ENCODE data around the gene IGFL1. TPM values are rescaled to one million over a fixed set of nuclear protein-coding genes. Genes with fewer than 3 reads are reported as not detected.

The IGFL1 gene
- 1.4 TPM in 1 of 2 replicates, not detected in the other for total RNA-seq

GRCh38 chr19:46229442-46229841, at the start of gene IGFL1:
TSS of gene IGFL1 (plus strand) at chr19:46229742. CDS start at chr19:46229775, 33 bp downstream.

Other genes with a start within 250 kb of the IGFL1 start
- gene CCDC61, start 234.3 kb upstream of the IGFL1 start, total RNA-seq, result 5.3 and 6.2 TPM in 2 replicates
- gene PGLYRP1, start 206.7 kb upstream of the IGFL1 start, total RNA-seq, result not detected in 2 replicates
- not detected in 2 replicates for gene IGFL4, start 188.7 kb upstream of the IGFL1 start, total RNA-seq
- not detected in 2 replicates for gene IGFL3, start 105.1 kb upstream of the IGFL1 start, total RNA-seq
- gene IGFL2, start 81.5 kb upstream of the IGFL1 start, total RNA-seq, result 0.48 and 0.85 TPM in 2 replicates
- 0.48 and 0.85 TPM in 2 replicates for gene HIF3A, start 67.3 kb downstream of the IGFL1 start, total RNA-seq
- gene PPP5C, start 117.3 kb downstream of the IGFL1 start, total RNA-seq, result 39.0 and 39.9 TPM in 2 replicates
- gene CCDC8, start 183.8 kb downstream of the IGFL1 start, total RNA-seq, result 8.1 and 27.2 TPM in 2 replicates
- gene PNMA8C, start 199.2 kb downstream of the IGFL1 start, total RNA-seq, result not detected in 2 replicates
- gene PNMA8A, start 241.8 kb downstream of the IGFL1 start, total RNA-seq, result 0.72 and 2.3 TPM in 2 replicates

Data from tracheal epithelial cell (primary cell).